HepG2 (cell line): ENCODE measurements around the gene FMNL1. TPM values are rescaled to one million over a fixed set of nuclear protein-coding genes. Genes with fewer than 3 reads are reported as not detected.

Source experiments
- ATF6 ChIP-seq: sonication (generic); formaldehyde crosslinking; conservative IDR thresholded peaks from 2 replicates; pipeline ENCODE4 v1.4.0; 2020; ENCODE audit warnings: missing genetic modification reagents
- CTCF ChIP-seq: sonication (generic); formaldehyde crosslinking; IDR thresholded peaks from 2 replicates; pipeline ENCODE4 v1.5.0; 2020; ENCODE audit warnings: mild to moderate bottlenecking, missing genetic modification reagents, moderate library complexity
- ERF ChIP-seq: IDR thresholded peaks from 2 replicates; pipeline ENCODE4 v1.6.1; 2018; ENCODE audit warnings: missing biosample characterization, missing genetic modification reagents
- FOXA1 ChIP-seq, 2 experiments: fragments of 450-650 bp in 1 of 2; sonication (generic) in 1 of 2; formaldehyde crosslinking in 1 of 2; IDR thresholded peaks; 2 replicates each; pipeline versions ENCODE4 v1.4.0 to v1.6.1; 2016 to 2020; ENCODE audit warnings: missing genetic modification reagents in 1 of 2
- HMG20B ChIP-seq: conservative IDR thresholded peaks from 2 replicates; pipeline ENCODE4 v1.6.1; 2016; ENCODE audit warnings: missing genetic modification reagents, missing compliant biosample characterization
- MIER2 ChIP-seq: IDR thresholded peaks from 2 replicates; pipeline ENCODE4 v1.6.1; 2016; ENCODE audit warnings: missing biosample characterization, missing genetic modification reagents
- MIXL1 ChIP-seq: IDR thresholded peaks from 2 replicates; pipeline ENCODE4 v1.6.1; 2016
- MLLT10 ChIP-seq: sonication (generic); formaldehyde crosslinking; IDR thresholded peaks from 2 replicates; pipeline ENCODE4 v1.4.0; 2020; ENCODE audit warnings: missing genetic modification reagents
- MXD3 ChIP-seq: IDR thresholded peaks from 2 replicates; pipeline ENCODE4 v1.6.1; 2016; ENCODE audit warnings: mild to moderate bottlenecking, missing biosample characterization, missing genetic modification reagents
- POLR2AphosphoS2 ChIP-seq: IDR thresholded peaks from 2 replicates; pipeline ENCODE4 v1.6.1; 2011; ENCODE audit warnings: low read depth, low read length, improper control_type of control experiment
- SNRNP70 ChIP-seq: fragments of 200-400 bp; formaldehyde crosslinking; IDR thresholded peaks from 2 replicates; pipeline ENCODE4 v1.6.1; 2017; ENCODE audit warnings: mild to moderate bottlenecking, low read depth, low read length, moderate library complexity
- SP1 ChIP-seq, 2 experiments: fragments of 450-650 bp in 1 of 2; sonication (generic) in 1 of 2; formaldehyde crosslinking in 1 of 2; IDR thresholded peaks; 2 replicates each; pipeline versions ENCODE4 v1.4.0 to v1.6.1; 2016 to 2020; ENCODE audit warnings: missing genetic modification reagents in 1 of 2
- THAP9 ChIP-seq: sonication (generic); formaldehyde crosslinking; IDR thresholded peaks from 2 replicates; pipeline ENCODE4; 2020; ENCODE audit warnings: missing genetic modification reagents, mild to moderate bottlenecking, borderline replicate concordance
- ZBTB39 ChIP-seq: sonication (generic); formaldehyde crosslinking; IDR thresholded peaks from 2 replicates; pipeline ENCODE4 v1.5.0; 2020; ENCODE audit warnings: missing genetic modification reagents
- ZFP36L2 ChIP-seq: sonication (generic); formaldehyde crosslinking; IDR thresholded peaks from 2 replicates; pipeline ENCODE4 v1.4.0; 2020; ENCODE audit warnings: missing genetic modification reagents
- ZNF10 ChIP-seq: sonication (generic); formaldehyde crosslinking; IDR thresholded peaks from 2 replicates; pipeline ENCODE4 v1.4.0; 2020; ENCODE audit warnings: mild to moderate bottlenecking, low read depth, missing genetic modification reagents, borderline replicate concordance
- ZNF263 ChIP-seq: sonication (generic); formaldehyde crosslinking; IDR thresholded peaks from 2 replicates; pipeline ENCODE4 v1.4.0; 2020; ENCODE audit warnings: missing genetic modification reagents
- ZNF33A ChIP-seq: sonication (generic); formaldehyde crosslinking; IDR thresholded peaks from 2 replicates; pipeline ENCODE4 v1.5.1; 2020; ENCODE audit warnings: missing genetic modification reagents, mild to moderate bottlenecking, moderate library complexity, borderline replicate concordance
- ZNF619 ChIP-seq: sonication (generic); formaldehyde crosslinking; IDR thresholded peaks from 2 replicates; pipeline ENCODE4 v1.4.0; 2020; ENCODE audit warnings: mild to moderate bottlenecking, missing genetic modification reagents
- ZNF703 ChIP-seq: sonication (generic); formaldehyde crosslinking; IDR thresholded peaks from 2 replicates; pipeline ENCODE4 v1.5.1; 2020; ENCODE audit warnings: missing genetic modification reagents, mild to moderate bottlenecking, moderate library complexity, borderline replicate concordance
- ZNF792 ChIP-seq: IDR thresholded peaks from 2 replicates; pipeline ENCODE4 v1.6.1; 2016
- polyA plus RNA-seq, 8 experiments: library from polyadenylated mRNA; depleted of rRNA in 3 of 8; stranded (reverse) in 7 of 8; unstranded in 1 of 8; fragments of >200 nt; fragmentation: Illumina TruSeq in 4 of 8; extraction: Trizol in 4 of 8; gene quantifications; 2 replicates each; pipeline versions ENCODE4 v1.2.1 to v1.2.3, GENCODE V29; 2011 to 2016; ENCODE audit warnings: low read depth in 4 of 8, missing spikeins in 1 of 8, mixed read lengths in 1 of 8; ENCODE audit not compliant: insufficient read depth in 1 of 8
- total RNA-seq, 5 experiments: library from RNA; depleted of rRNA; stranded (reverse); fragments of >200 nt; fragmentation: Illumina TruSeq; extraction: Trizol; gene quantifications; 2 replicates each; pipeline ENCODE4 v1.2.3, GENCODE V29; 2016; ENCODE audit warnings: low read depth in 1 of 5

FMNL1 gene
- total and polyA plus RNA-seq, 2 of the 13 experiments (the other 11 are each of a cell fraction or from before 2014, with no cell fraction given), result 0.53 to 0.70 TPM

GRCh38 chr17:45247429-45248131, 25.9 kb downstream of the FMNL1 start (continued):
- TF ChIP-seq CTCF (CRISPR knock-in tag) (no peak), ERF (CRISPR knock-in tag) (peak; percentile 32), ZNF619 (CRISPR knock-in tag) (no peak; the same call in 1 of the 2 replicates), MLLT10 (no peak), HMG20B (CRISPR knock-in tag) (peak; percentile 53; the same call in 1 of the 2 replicates), THAP9 (no peak), ZNF263 (no peak), FOXA1 (IDR thresholded peaks at IDR 0.05) (no peak), FOXA1 (CRISPR knock-in tag; IDR thresholded peaks at IDR 0.05) (no peak), MIXL1 (CRISPR knock-in tag) (no peak), ZNF792 (CRISPR knock-in tag) (peak; percentile 56; the same call in 1 of the 2 replicates), ZFP36L2 (CRISPR knock-in tag) (no peak), ZNF703 (CRISPR knock-in tag) (no peak; the same call in 1 of the 2 replicates), MXD3 (CRISPR knock-in tag) (0 out of 2 replicates have a peak, but pooled peaks have one; percentile 12), POLR2AphosphoS2 (no peak), SNRNP70 (no peak), ZBTB39 (no peak), ZNF10 (CRISPR knock-in tag) (no peak), MIER2 (CRISPR knock-in tag) (no peak), ZNF33A (no peak), SP1 (IDR thresholded peaks at IDR 0.05) (no peak), SP1 (CRISPR knock-in tag; IDR thresholded peaks at IDR 0.05) (peak; percentile 76), ATF6 (CRISPR knock-in tag) (no peak)
